Nephron (organoid): Measurements from ENCODE around the gene NEDD4L.

Source experiments
- H3K27ac Mint-ChIP-seq, 3 experiments: 2 replicates each; pipeline ENCODE4 v1.8.0; 2020; ENCODE audit warnings: mixed read lengths in 3 of 3, mild to moderate bottlenecking in 2 of 3, moderate library complexity in 1 of 3
- H3K27me3 Mint-ChIP-seq: 2 replicates; pipeline ENCODE4 v1.8.0; 2021; ENCODE audit warnings: low read depth, mild to moderate bottlenecking, moderate library complexity, mixed read lengths
- H3K36me3 Mint-ChIP-seq: 2 replicates; pipeline ENCODE4 v1.8.0; 2020; ENCODE audit warnings: low read depth, mixed read lengths
- H3K4me1 Mint-ChIP-seq: 2 replicates; pipeline ENCODE4 v1.8.0; 2020; ENCODE audit warnings: mixed read lengths
- H3K4me3 Mint-ChIP-seq, 3 experiments: 2 replicates each; pipeline ENCODE4 v1.8.0; 2020; ENCODE audit warnings: mild to moderate bottlenecking in 3 of 3, mixed read lengths in 3 of 3, moderate library complexity in 2 of 3
- H3K9me3 Mint-ChIP-seq: 2 replicates; pipeline ENCODE4 v1.8.0; 2020; ENCODE audit warnings: mixed read lengths
- CTCF ChIP-seq, 3 experiments: fragments of 200-600 bp; sonication (generic); IDR thresholded peaks; one replicate each; pipeline ENCODE4 v1.5.0; 2021; ENCODE audit warnings: antibody characterized with exemption in 3 of 3; ENCODE audit not compliant: unreplicated experiment in 3 of 3

Gene NEDD4L

DNA sequence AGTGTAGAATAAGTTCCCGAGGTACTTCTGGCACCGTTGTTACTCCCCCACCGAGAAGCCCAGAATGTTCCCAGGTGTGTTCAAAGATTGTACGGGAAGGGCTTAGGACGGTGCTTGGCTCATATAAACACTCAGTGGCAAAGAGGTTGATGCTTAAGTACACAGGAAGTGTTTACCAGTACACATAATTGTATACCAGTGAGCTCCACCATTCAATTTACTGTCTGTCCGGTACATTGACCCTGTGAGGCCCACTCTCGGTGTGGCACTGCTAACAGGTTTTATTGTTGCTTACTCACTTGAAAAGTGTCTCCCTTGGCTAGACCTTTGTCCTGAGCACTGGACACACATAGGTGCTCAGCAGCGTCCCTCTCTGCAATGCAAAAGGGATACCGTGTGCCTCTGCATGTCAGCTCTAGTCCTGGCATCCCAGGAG, 191.0 kb downstream of the NEDD4L start:
- Mint-ChIP-seq H3K36me3 (peaks cover 20% of the 10 kb centered on the region), H3K4me1 (peaks cover 8% of the 10 kb centered on the region), H3K4me3 (no peak overlapping the region), H3K27me3 (no peaks in the 10 kb centered on the region), H3K27ac (peak overlapping the region; percentile 13 to 68 (median 34)), H3K9me3 (peaks cover 3% of the 10 kb centered on the region)
- no peak for TF ChIP-seq CTCF (IDR thresholded peaks at IDR 0.05; ENCODE audit: unreplicated experiment in 3 of 3)

- H3K9me3 Mint-ChIP-seq = no peaks in the 10 kb centered on the region
- no peaks in the 10 kb centered on the region for H3K36me3 Mint-ChIP-seq
- H3K4me3 Mint-ChIP-seq = no peak overlapping the region
- TF ChIP-seq CTCF (IDR thresholded peaks at IDR 0.05; ENCODE audit: unreplicated experiment in 3 of 3) = no peak
- no peak overlapping the region for H3K27ac Mint-ChIP-seq
- peaks cover 21% of the 10 kb centered on the region for H3K4me1 Mint-ChIP-seq
- H3K27me3 Mint-ChIP-seq = no peaks in the 10 kb centered on the region
These were observed 195.9 kb downstream of the NEDD4L start for GRCh38 chr18:58239879-58240278.

DNA sequence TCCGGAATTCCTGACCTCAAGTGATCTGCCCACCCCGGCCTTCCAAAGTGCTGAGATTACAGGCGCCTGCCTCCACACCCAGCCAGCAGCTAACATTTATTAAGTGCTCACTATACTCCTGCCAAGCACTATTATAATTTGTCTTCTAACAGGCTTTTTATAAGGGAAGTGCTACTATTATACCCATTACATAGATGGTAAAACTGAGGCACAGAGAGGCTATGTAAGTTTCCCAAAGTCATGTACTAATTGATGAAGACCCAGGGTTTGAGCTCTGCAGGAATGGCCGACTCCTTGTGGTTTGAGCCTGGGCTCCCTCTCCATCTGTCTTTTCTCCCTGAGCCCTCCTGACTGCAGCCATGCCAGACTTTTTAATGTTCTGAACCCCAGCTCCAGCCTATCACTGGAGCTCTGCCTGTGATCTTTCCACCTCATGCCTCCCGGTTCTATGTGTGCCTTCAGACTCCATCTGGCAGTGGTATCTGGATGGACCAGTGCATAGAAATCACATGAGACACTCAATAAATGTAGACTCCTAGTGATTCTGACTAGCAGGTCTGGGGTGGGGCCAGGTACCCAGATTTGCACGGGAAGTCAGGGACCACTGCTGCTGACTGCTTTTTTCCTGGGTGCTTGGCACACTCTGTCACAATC, 197.1 kb downstream of the NEDD4L start:
- TF ChIP-seq CTCF (IDR thresholded peaks at IDR 0.05; ENCODE audit: unreplicated experiment in 3 of 3) = no peak
- Mint-ChIP-seq H3K9me3 (no peaks in the 10 kb centered on the region), H3K27ac (no peak overlapping the region), H3K36me3 (no peaks in the 10 kb centered on the region), H3K27me3 (no peaks in the 10 kb centered on the region), H3K4me3 (no peak overlapping the region), H3K4me1 (peaks cover 16% of the 10 kb centered on the region)

- Mint-ChIP-seq H3K27ac (peak overlapping the region in 1 of 3 experiments; percentile 2), H3K9me3 (no peaks in the 10 kb centered on the region), H3K4me3 (no peak overlapping the region), H3K27me3 (no peaks in the 10 kb centered on the region), H3K36me3 (no peaks in the 10 kb centered on the region), H3K4me1 (peaks cover 16% of the 10 kb centered on the region)
- no peak for TF ChIP-seq CTCF (IDR thresholded peaks at IDR 0.05; ENCODE audit: unreplicated experiment in 3 of 3)
These were observed 197.9 kb downstream of the NEDD4L start for GRCh38 chr18:58241877-58242276.

GRCh38 chr18:58242435-58242834, 198.4 kb downstream of the NEDD4L start:
- Mint-ChIP-seq H3K27me3 (no peaks in the 10 kb centered on the region), H3K4me3 (no peak overlapping the region), H3K27ac (no peak overlapping the region), H3K9me3 (no peaks in the 10 kb centered on the region), H3K36me3 (no peaks in the 10 kb centered on the region), H3K4me1 (peaks cover 22% of the 10 kb centered on the region)
- no peak for TF ChIP-seq CTCF (IDR thresholded peaks at IDR 0.05; ENCODE audit: unreplicated experiment in 3 of 3)

GRCh38 chr18:58242968-58243367, 198.9 kb downstream of the NEDD4L start:
- Mint-ChIP-seq H3K4me1 (peaks cover 27% of the 10 kb centered on the region), H3K27ac (peak overlapping the region in 1 of 3 experiments; percentile 18), H3K27me3 (no peaks in the 10 kb centered on the region), H3K4me3 (no peak overlapping the region), H3K9me3 (no peaks in the 10 kb centered on the region), H3K36me3 (no peaks in the 10 kb centered on the region)
- TF ChIP-seq CTCF (IDR thresholded peaks at IDR 0.05; ENCODE audit: unreplicated experiment in 3 of 3) = no peak
